Left lung (tissue), 10 donors: ENCODE data around the gene ZNF556. TPM values are rescaled to one million over a fixed set of nuclear protein-coding genes. Genes with fewer than 3 reads are reported as not detected.

ENCODE experiments used
- ATAC-seq: fragments of 200-7000 bp; cut with Tn5 transposase; one replicate; pipeline ENCODE4 v1.9.1; 2020; ENCODE audit warnings: moderate library complexity
- DNase-seq, 4 donors: peaks; one replicate each; pipeline ENCODE4 v3.0.0-alpha.2; 2013 to 2020
- H3K27ac ChIP-seq, 2 donors: fragments of 200-600 bp; sonication (generic) in 1 of 2; one replicate each; pipeline versions ENCODE4 v1.5.0 to v1.8.0; 2020 to 2021
- H3K27me3 ChIP-seq, 2 donors: fragments of 200-600 bp; sonication (generic) in 1 of 2; one replicate each; pipeline versions ENCODE4 v1.5.0 to v1.8.0; 2020 to 2021
- H3K36me3 ChIP-seq, 2 donors: fragments of 200-600 bp; sonication (generic) in 1 of 2; one replicate each; pipeline versions ENCODE4 v1.5.0 to v1.8.0; 2020 to 2021
- H3K4me1 ChIP-seq, 2 donors: fragments of 200-600 bp; one replicate each; pipeline ENCODE4 v1.8.0; 2021
- H3K4me3 ChIP-seq, 2 donors: fragments of 200-600 bp; sonication (generic) in 1 of 2; one replicate each; pipeline versions ENCODE4 v1.5.0 to v1.8.0; 2020 to 2021; ENCODE audit warnings: mild to moderate bottlenecking in 1 of 2
- H3K9me3 ChIP-seq, 2 donors: fragments of 200-600 bp; sonication (generic) in 1 of 2; one replicate each; pipeline versions ENCODE4 v1.5.0 to v1.8.0; 2020 to 2021
- CTCF ChIP-seq, 2 donors: fragments of 200-600 bp; sonication (generic) in 1 of 2; IDR thresholded peaks; one replicate each; pipeline versions ENCODE4 v1.5.0 to v1.8.0; 2021; ENCODE audit warnings: antibody characterized with exemption in 2 of 2
- intact Hi-C, 2 donors: fragments of 100-400 bp; cut with DNase I; formaldehyde crosslinking; loops; one replicate each; pipeline versions ENCODE4 v1.11.2 to v1.14.2; 2022
- polyA plus RNA-seq, 6 donors: library from polyadenylated mRNA; unstranded; fragments of 120-200 nt; gene quantifications; one replicate each; pipeline ENCODE4 v1.2.1, GENCODE V29; 2013; ENCODE audit not compliant: insufficient read length in 6 of 6
- total RNA-seq, 2 donors: library from RNA; stranded (reverse); fragmentation: NEBNext Ultra II Directional; extraction: Animal tissue kit (Norgen Biotek cat#: 25700); gene quantifications; one replicate each; pipeline ENCODE4 v1.2.1, GENCODE V29; 2021
- donor health status: DM: no; HTN: yes; CAD: no.
- donor health status: DM: no; HTN: no; CAD: no.

Gene ZNF556
- total and polyA plus RNA-seq, 8 donors = 0.06 to 0.21 (median 0.14) TPM; not detected in 2

GRCh38 chr19:2853015-2853606, 14.0 kb upstream of the ZNF556 start:
- Histone ChIP-seq H3K27ac (no peak overlapping the region), H3K4me3 (no peak overlapping the region), H3K27me3 (no peaks in the 10 kb centered on the region), H3K4me1 (peaks cover 0 to 4% of the 10 kb centered on the region in 2 donors), H3K9me3 (peaks cover 6 to 93% of the 10 kb centered on the region in 2 donors), H3K36me3 (peaks cover 2 to 59% of the 10 kb centered on the region in 2 donors)
- no peak for DNase-seq
- ATAC-seq = no peak
- intact Hi-C loops = no loop called here
- no peak for TF ChIP-seq CTCF (IDR thresholded peaks at IDR 0.05)

- H3K9me3 ChIP-seq = peaks cover 6 to 96% of the 10 kb centered on the region in 2 donors
Measured at GRCh38 chr19:2854849-2855248, 12.3 kb upstream of the ZNF556 start.

DNA sequence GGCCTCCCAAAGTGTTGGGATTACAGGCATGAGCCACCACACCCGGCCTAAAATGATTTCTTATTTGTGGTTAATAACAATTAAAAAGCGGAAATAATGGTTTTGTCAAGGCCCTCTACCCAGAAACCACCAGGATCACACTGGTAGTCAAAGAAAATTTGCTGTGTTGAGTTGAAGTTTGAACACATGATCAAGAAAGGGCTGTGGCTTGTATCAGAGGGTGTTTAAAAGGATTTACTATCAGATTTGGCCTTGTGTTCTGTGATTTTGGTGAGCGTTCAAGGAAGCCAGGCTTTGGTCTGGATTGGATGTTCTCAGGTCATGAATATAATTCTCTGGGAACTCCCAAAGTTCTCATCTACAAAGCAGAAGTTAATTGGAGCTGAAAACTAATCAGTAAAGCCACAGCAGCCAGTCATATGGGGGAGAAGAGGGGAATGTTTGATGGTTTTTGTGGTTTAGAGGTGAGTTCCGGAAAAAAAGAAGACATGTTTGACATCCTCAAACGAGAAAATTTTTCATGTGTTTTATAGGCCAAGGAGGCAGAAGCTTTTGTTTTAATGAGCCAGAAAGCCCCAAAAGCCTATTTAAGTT, 10.6 kb upstream of the ZNF556 start:
- H3K27me3 ChIP-seq = no peaks in the 10 kb centered on the region
- peaks cover 6 to 78% of the 10 kb centered on the region in 2 donors for H3K9me3 ChIP-seq
- peaks cover 2 to 42% of the 10 kb centered on the region in 2 donors for H3K36me3 ChIP-seq
- no peak for TF ChIP-seq CTCF (IDR thresholded peaks at IDR 0.05)
- DNase-seq (no peak), ATAC-seq (no peak)
- intact Hi-C loops = no loop called here
- H3K4me3 ChIP-seq = no peak overlapping the region
- no peak overlapping the region for H3K27ac ChIP-seq
- no peaks in the 10 kb centered on the region for H3K4me1 ChIP-seq

More at GRCh38 chr19:2854849-2855248, 12.3 kb upstream of the ZNF556 start:
- no peak overlapping the region for H3K27ac ChIP-seq
- intact Hi-C loops = no loop called here
- H3K4me1 ChIP-seq = peaks cover 0 to 4% of the 10 kb centered on the region in 2 donors
- peaks cover 2 to 59% of the 10 kb centered on the region in 2 donors for H3K36me3 ChIP-seq
- no peak for TF ChIP-seq CTCF (IDR thresholded peaks at IDR 0.05)
- H3K4me3 ChIP-seq = no peak overlapping the region
- DNase-seq = no peak
- no peak for ATAC-seq
- H3K27me3 ChIP-seq = no peaks in the 10 kb centered on the region

- H3K27me3 ChIP-seq = no peaks in the 10 kb centered on the region
- TF ChIP-seq CTCF (IDR thresholded peaks at IDR 0.05) = no peak
- peaks cover 0 to 19% of the 10 kb centered on the region in 2 donors for H3K36me3 ChIP-seq
- H3K4me1 ChIP-seq = no peaks in the 10 kb centered on the region
- H3K27ac ChIP-seq = no peak overlapping the region
- no peak overlapping the region for H3K4me3 ChIP-seq
- DNase-seq (no peak), ATAC-seq (no peak)
- intact Hi-C loops = no loop called here
- H3K9me3 ChIP-seq = peaks cover 0 to 55% of the 10 kb centered on the region in 2 donors
Measured at GRCh38 chr19:2858864-2859263, 8.3 kb upstream of the ZNF556 start.

- no peaks in the 10 kb centered on the region for H3K27me3 ChIP-seq
- no peak for DNase-seq
- no peaks in the 10 kb centered on the region for H3K4me1 ChIP-seq
- no peak for TF ChIP-seq CTCF (IDR thresholded peaks at IDR 0.05)
- ATAC-seq = no peak
- H3K9me3 ChIP-seq = peaks cover 0 to 7% of the 10 kb centered on the region in 2 donors
- H3K36me3 ChIP-seq = no peaks in the 10 kb centered on the region
- intact Hi-C loops = no loop called here
- no peak overlapping the region for H3K4me3 ChIP-seq
- no peak overlapping the region for H3K27ac ChIP-seq
Measured at GRCh38 chr19:2863816-2864215, 3.3 kb upstream of the ZNF556 start.
